ENCODE results near the gene KCNK15. TPM values are rescaled to one million over a fixed set of nuclear protein-coding genes. Genes with fewer than 3 reads are reported as not detected.
A peak's percentile ranks its signal among the peaks of the same experiment; 100 is the strongest.

The KCNK15 gene
- total and polyA plus RNA-seq, 9 of the 15 experiments (the other 6 are each of a cell fraction or from before 2014, with no cell fraction given), result 0.03 to 0.30 (median 0.17) TPM; not detected in 5

DNA sequence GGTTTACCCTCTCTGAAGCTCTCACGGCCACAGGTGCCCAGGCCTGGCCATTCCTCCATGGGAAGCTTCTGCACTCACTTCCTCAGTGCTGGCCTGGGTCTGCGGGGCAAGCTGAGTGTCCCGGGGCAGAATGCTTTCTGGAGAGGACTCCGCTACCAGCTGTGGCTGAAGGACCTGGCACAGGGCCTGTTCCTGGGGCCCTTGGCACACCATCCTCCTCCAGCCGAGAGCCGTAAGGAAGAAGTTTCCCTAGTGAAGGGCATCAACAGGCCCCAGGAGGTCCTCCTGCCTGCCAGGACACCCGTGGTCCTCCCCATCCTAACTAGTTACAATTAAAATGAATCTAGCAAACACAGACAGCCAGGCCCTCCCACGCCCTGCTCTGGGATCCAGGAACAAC is 14.0 kb upstream of the KCNK15 start (continued):
- TF ChIP-seq ZNF174 (CRISPR knock-in tag; IDR thresholded peaks at IDR 0.05) (no peak), ZNF197 (CRISPR knock-in tag; IDR thresholded peaks at IDR 0.05; ENCODE audit: low read depth) (no peak)
- TF ChIP-seq, protein P1, sequence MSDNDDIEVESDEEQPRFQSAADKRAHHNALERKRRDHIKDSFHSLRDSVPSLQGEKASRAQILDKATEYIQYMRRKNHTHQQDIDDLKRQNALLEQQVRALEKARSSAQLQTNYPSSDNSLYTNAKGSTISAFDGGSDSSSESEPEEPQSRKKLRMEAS (CRISPR knock-in tag; IDR thresholded peaks at IDR 0.05), result no peak

DNA sequence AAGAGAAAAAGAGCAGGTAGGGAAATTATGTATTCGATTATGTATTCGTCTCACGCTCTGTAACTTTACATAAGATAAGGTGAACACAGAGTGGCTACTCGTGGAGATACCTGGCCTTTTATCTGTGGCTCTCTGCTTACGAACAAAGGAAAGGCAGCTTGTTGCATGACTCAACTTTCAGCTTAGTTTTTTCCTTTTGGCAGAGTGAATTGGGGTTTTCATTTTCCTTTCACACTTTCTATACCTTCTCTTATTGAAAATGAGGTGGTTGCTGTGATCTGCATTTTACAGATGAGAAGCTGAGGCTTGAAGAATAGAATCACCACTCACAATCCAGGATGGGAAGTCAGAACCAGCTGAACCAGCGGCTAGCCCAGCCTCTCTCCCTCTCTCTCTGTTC is 13.3 kb upstream of the KCNK15 start:
- WGBS (ENCODE audit: insufficient coverage, low coverage, missing lambda C conversion rate), result 8% methylated on average over 6 of the region's 6 CpGs
- Histone ChIP-seq H3K27me3 (ENCODE audit: control insufficient read depth in 2 of 2, insufficient read depth in 2 of 2, low read length in 2 of 2) (peaks cover 14 to 30% of the 10 kb centered on the region in 2 experiments; a peak in 4 of 5 replicates), H4K20me1 (replicated peaks; ENCODE audit: control insufficient read depth, insufficient read depth, low read length) (peaks cover 6% of the 10 kb centered on the region; the same call in 1 of the 2 replicates), H3K4me3 (no peak overlapping the region), H2AFZ (ENCODE audit: low read depth, low read length) (no peak overlapping the region), H3K27ac (ENCODE audit: extremely low read depth, low read depth, low read length) (no peak overlapping the region), H3K4me1 (replicated peaks in 1 of 2; ENCODE audit: control insufficient read depth in 2 of 2, insufficient read depth in 2 of 2, low read length in 2 of 2) (no peaks in the 10 kb centered on the region), H3K79me2 (ENCODE audit: control insufficient read depth, insufficient read depth, low read length) (no peaks in the 10 kb centered on the region), H3K9me1 (ENCODE audit: control insufficient read depth, insufficient read depth, low read length) (no peaks in the 10 kb centered on the region), H3K9me3 (replicated peaks; ENCODE audit: control insufficient read depth, insufficient read depth, low read depth, low read length) (no peaks in the 10 kb centered on the region; the same call in 1 of the 2 replicates), H3K36me3 (ENCODE audit: control insufficient read depth, insufficient read depth, low read length) (no peaks in the 10 kb centered on the region), H3K9ac (ENCODE audit: insufficient read depth in 1 of 2, low read depth in 2 of 2, low read length in 2 of 2) (no peak overlapping the region), H3K4me2 (ENCODE audit: insufficient read depth, low read length) (no peak overlapping the region)
- ChIA-PET POLR2A (interaction anchor here (0.6 to 1.2 kb wide), 3 partner anchors 29 to 55 kb away, joined by 3 to 4 read pairs (median 3); no protein-coding TSS in a partner anchor), CTCF (ENCODE audit: low intra/inter-chr PET ratio) (interaction anchor here (1.1 to 6.8 kb wide), 2 partner anchors 47 to 344 kb away, joined by 3 to 58 read pairs; no protein-coding TSS in a partner anchor)
- ATAC-seq, result no peak
- no TSS peak for BruUV-seq (replicated peaks)
- intact Hi-C loops (cut with micrococcal nuclease), result loop anchor here (5.0 kb wide), 2 partner anchors 135 to 515 kb away; no protein-coding TSS in a partner anchor
- FAIRE-seq, result peak; percentile 37
- DNase-seq (ENCODE audit: extremely low read depth in 1 of 4, low spot score in 3 of 4), result no peak
- in situ Hi-C loops (cut with MboI), result no loop called here
- TF ChIP-seq ZNF436 (CRISPR knock-in tag; IDR thresholded peaks at IDR 0.05) (no peak), SAFB2 (IDR thresholded peaks at IDR 0.05; ENCODE audit: borderline replicate concordance, low read depth, low read length, severe bottlenecking) (no peak), NCOA4 (IDR thresholded peaks at IDR 0.05; ENCODE audit: partially characterized antibody) (no peak), PPARD (CRISPR knock-in tag; IDR thresholded peaks at IDR 0.05) (no peak), MTA1 (IDR thresholded peaks at IDR 0.05; ENCODE audit: borderline replicate concordance) (no peak), NELFE (IDR thresholded peaks at IDR 0.05; ENCODE audit: insufficient read depth, insufficient read length) (no peak), ZNF217 (CRISPR knock-in tag; IDR thresholded peaks at IDR 0.05) (no peak), ZC3H8 (IDR thresholded peaks at IDR 0.05) (no peak), NFYB (IDR thresholded peaks at IDR 0.05; ENCODE audit: extremely low read depth, insufficient read length) (no peak), SREBF2 (CRISPR knock-in tag; IDR thresholded peaks at IDR 0.05) (no peak)
- TF ChIP-seq, protein P2, sequence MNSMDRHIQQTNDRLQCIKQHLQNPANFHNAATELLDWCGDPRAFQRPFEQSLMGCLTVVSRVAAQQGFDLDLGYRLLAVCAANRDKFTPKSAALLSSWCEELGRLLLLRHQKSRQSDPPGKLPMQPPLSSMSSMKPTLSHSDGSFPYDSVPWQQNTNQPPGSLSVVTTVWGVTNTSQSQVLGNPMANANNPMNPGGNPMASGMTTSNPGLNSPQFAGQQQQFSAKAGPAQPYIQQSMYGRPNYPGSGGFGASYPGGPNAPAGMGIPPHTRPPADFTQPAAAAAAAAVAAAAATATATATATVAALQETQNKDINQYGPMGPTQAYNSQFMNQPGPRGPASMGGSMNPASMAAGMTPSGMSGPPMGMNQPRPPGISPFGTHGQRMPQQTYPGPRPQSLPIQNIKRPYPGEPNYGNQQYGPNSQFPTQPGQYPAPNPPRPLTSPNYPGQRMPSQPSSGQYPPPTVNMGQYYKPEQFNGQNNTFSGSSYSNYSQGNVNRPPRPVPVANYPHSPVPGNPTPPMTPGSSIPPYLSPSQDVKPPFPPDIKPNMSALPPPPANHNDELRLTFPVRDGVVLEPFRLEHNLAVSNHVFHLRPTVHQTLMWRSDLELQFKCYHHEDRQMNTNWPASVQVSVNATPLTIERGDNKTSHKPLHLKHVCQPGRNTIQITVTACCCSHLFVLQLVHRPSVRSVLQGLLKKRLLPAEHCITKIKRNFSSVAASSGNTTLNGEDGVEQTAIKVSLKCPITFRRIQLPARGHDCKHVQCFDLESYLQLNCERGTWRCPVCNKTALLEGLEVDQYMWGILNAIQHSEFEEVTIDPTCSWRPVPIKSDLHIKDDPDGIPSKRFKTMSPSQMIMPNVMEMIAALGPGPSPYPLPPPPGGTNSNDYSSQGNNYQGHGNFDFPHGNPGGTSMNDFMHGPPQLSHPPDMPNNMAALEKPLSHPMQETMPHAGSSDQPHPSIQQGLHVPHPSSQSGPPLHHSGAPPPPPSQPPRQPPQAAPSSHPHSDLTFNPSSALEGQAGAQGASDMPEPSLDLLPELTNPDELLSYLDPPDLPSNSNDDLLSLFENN (IDR thresholded peaks at IDR 0.05; ENCODE audit: low read depth in 2 of 2, low read length in 2 of 2), result no peak
- TF ChIP-seq, protein P3, sequence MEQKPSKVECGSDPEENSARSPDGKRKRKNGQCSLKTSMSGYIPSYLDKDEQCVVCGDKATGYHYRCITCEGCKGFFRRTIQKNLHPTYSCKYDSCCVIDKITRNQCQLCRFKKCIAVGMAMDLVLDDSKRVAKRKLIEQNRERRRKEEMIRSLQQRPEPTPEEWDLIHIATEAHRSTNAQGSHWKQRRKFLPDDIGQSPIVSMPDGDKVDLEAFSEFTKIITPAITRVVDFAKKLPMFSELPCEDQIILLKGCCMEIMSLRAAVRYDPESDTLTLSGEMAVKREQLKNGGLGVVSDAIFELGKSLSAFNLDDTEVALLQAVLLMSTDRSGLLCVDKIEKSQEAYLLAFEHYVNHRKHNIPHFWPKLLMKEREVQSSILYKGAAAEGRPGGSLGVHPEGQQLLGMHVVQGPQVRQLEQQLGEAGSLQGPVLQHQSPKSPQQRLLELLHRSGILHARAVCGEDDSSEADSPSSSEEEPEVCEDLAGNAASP (IDR thresholded peaks at IDR 0.05), result no peak
- TF ChIP-seq, protein P4, sequence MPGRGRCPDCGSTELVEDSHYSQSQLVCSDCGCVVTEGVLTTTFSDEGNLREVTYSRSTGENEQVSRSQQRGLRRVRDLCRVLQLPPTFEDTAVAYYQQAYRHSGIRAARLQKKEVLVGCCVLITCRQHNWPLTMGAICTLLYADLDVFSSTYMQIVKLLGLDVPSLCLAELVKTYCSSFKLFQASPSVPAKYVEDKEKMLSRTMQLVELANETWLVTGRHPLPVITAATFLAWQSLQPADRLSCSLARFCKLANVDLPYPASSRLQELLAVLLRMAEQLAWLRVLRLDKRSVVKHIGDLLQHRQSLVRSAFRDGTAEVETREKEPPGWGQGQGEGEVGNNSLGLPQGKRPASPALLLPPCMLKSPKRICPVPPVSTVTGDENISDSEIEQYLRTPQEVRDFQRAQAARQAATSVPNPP (IDR thresholded peaks at IDR 0.05; ENCODE audit: borderline replicate concordance, insufficient read depth, insufficient read length), result no peak
